Measurements from ENCODE around the gene CROCC.
"Not testable (repeated sequence)": the region's sequence is repeated elsewhere in the genome, so short reads cannot be mapped to it uniquely, and the experiment has no call there.

CROCC gene

GRCh38 chr1:16933945-16934344 is 12.2 kb downstream of the CROCC start:
- DNase-seq (ENCODE audit: insufficient read length, low spot score); FAIRE-seq: not testable (repeated sequence)

- DNase-seq (ENCODE audit: insufficient read length, low spot score); FAIRE-seq: not testable (repeated sequence)
These were observed 14.8 kb downstream of the CROCC start for GRCh38 chr1:16936580-16936979.

- DNase-seq (ENCODE audit: insufficient read length, low spot score), result no peak
- no peak for FAIRE-seq
These were observed 16.9 kb downstream of the CROCC start for GRCh38 chr1:16938351-16939321.

- not testable (repeated sequence) for DNase-seq (ENCODE audit: insufficient read length, low spot score); FAIRE-seq
These were observed 17.9 kb downstream of the CROCC start for GRCh38 chr1:16939386-16940180.

- DNase-seq (ENCODE audit: insufficient read length, low spot score) (no peak), FAIRE-seq (no peak)
These were observed 22.3 kb downstream of the CROCC start for GRCh38 chr1:16944038-16944437.

- DNase-seq (ENCODE audit: insufficient read length, low spot score); FAIRE-seq: not testable (repeated sequence)
These were observed 23.8 kb downstream of the CROCC start for GRCh38 chr1:16945512-16945911.

- not testable (repeated sequence) for FAIRE-seq; DNase-seq (ENCODE audit: insufficient read length, low spot score)
These were observed 24.5 kb downstream of the CROCC start for GRCh38 chr1:16946185-16946584.

GRCh38 chr1:16946646-16947045 is 24.9 kb downstream of the CROCC start:
- FAIRE-seq (no peak), DNase-seq (ENCODE audit: insufficient read length, low spot score) (no peak)

GRCh38 chr1:16948282-16948891 is 26.7 kb downstream of the CROCC start:
- FAIRE-seq; DNase-seq (ENCODE audit: insufficient read length, low spot score): not testable (repeated sequence)

- FAIRE-seq; DNase-seq (ENCODE audit: insufficient read length, low spot score): not testable (repeated sequence)
These were observed 27.3 kb downstream of the CROCC start for GRCh38 chr1:16949026-16949425.

GRCh38 chr1:16952376-16952775 is 30.6 kb downstream of the CROCC start:
- DNase-seq (ENCODE audit: insufficient read length, low spot score); FAIRE-seq: not testable (repeated sequence)

GRCh38 chr1:16954579-16954978 is 32.8 kb downstream of the CROCC start:
- DNase-seq (ENCODE audit: insufficient read length, low spot score), result no peak
- no peak for FAIRE-seq

GRCh38 chr1:16955186-16955585 is 33.5 kb downstream of the CROCC start:
- no peak for FAIRE-seq

GRCh38 chr1:16956775-16957174 is 35.0 kb downstream of the CROCC start:
- FAIRE-seq, result no peak
- DNase-seq (ENCODE audit: insufficient read length, low spot score), result no peak

More at GRCh38 chr1:16955186-16955585, 33.5 kb downstream of the CROCC start:
- no peak for DNase-seq (ENCODE audit: insufficient read length, low spot score)

- FAIRE-seq, result no peak
- DNase-seq (ENCODE audit: insufficient read length, low spot score), result no peak
These were observed 36.0 kb downstream of the CROCC start for GRCh38 chr1:16957731-16958130.

GRCh38 chr1:16958475-16958874 is 36.7 kb downstream of the CROCC start:
- no peak for DNase-seq (ENCODE audit: insufficient read length, low spot score)
- no peak for FAIRE-seq

- DNase-seq (ENCODE audit: insufficient read length, low spot score) (peak; percentile 50), FAIRE-seq (peak; percentile 40)
These were observed 39.0 kb downstream of the CROCC start for GRCh38 chr1:16960560-16961296.

- no peak for FAIRE-seq
- DNase-seq (ENCODE audit: insufficient read length, low spot score), result no peak
These were observed 39.8 kb downstream of the CROCC start for GRCh38 chr1:16961297-16962133.

- DNase-seq (ENCODE audit: insufficient read length, low spot score); FAIRE-seq: not testable (repeated sequence)
These were observed 42.4 kb downstream of the CROCC start for GRCh38 chr1:16964169-16964568.
